CD14-positive monocyte (primary cell): ENCODE measurements around the gene C17orf67. TPM values are rescaled to one million over a fixed set of nuclear protein-coding genes. Genes with fewer than 3 reads are reported as not detected.

Experiments used
- DNase-seq, 3 donors: peaks; one replicate each; pipeline ENCODE4 v3.0.0-alpha.2; 2011 to 2022
- H2AFZ ChIP-seq: 2 replicates; pipeline ENCODE4 v1.6.0; 2012; ENCODE audit warnings: mild to moderate bottlenecking, low read depth, low read length, inconsistent platforms; ENCODE audit not compliant: insufficient read depth, poor library complexity, severe bottlenecking
- H3K27ac ChIP-seq, 2 donors: 1 replicate in 1 of 2; 2 replicates in 1 of 2; pipeline ENCODE4 v1.5.1; 2012 to 2013; ENCODE audit warnings: low read length in 2 of 2, control low read depth in 1 of 2, inconsistent platforms in 1 of 2, low read depth in 1 of 2, mild to moderate bottlenecking in 1 of 2
- H3K27me3 ChIP-seq, 2 donors: one replicate each; pipeline versions ENCODE4 v1.6.0 to v1.6.1; 2011 to 2013; ENCODE audit warnings: low read length in 2 of 2; ENCODE audit not compliant: control insufficient read depth in 2 of 2, insufficient read depth in 2 of 2
- H3K36me3 ChIP-seq, 2 donors: replicated peaks in 1 of 2; 1 replicate in 1 of 2; 2 replicates in 1 of 2; pipeline versions ENCODE4 v1.5.1 to v1.6.1; 2012 to 2013; ENCODE audit warnings: low read length in 2 of 2, control low read depth in 1 of 2, inconsistent platforms in 1 of 2, mild to moderate bottlenecking in 1 of 2; ENCODE audit not compliant: insufficient read depth in 2 of 2, control insufficient read depth in 1 of 2
- H3K4me1 ChIP-seq, 2 donors: 1 replicate in 1 of 2; 2 replicates in 1 of 2; pipeline versions ENCODE4 v1.5.1 to v1.6.1; 2012 to 2013; ENCODE audit warnings: low read length in 2 of 2, control low read depth in 1 of 2, inconsistent platforms in 1 of 2, mild to moderate bottlenecking in 1 of 2, moderate library complexity in 1 of 2; ENCODE audit not compliant: insufficient read depth in 2 of 2, control insufficient read depth in 1 of 2
- H3K4me2 ChIP-seq: replicated peaks from 2 replicates; pipeline ENCODE3; 2012; ENCODE audit warnings: low read length, moderate library complexity, mild to moderate bottlenecking; ENCODE audit not compliant: poor library complexity, severe bottlenecking; ENCODE audit errors: extremely low read depth
- H3K4me3 ChIP-seq, 3 experiments: fragments of 200-600 bp in 1 of 3; sonication (generic) in 1 of 3; replicated peaks in 1 of 3; 1 replicate in 2 of 3; 2 replicates in 1 of 3; pipeline ENCODE4 v1.5.1; 2011 to 2013; ENCODE audit warnings: low read length in 3 of 3, mild to moderate bottlenecking in 3 of 3, control low read depth in 2 of 3, low read depth in 2 of 3, inconsistent platforms in 1 of 3, moderate library complexity in 1 of 3
- H3K79me2 ChIP-seq: 2 replicates; pipeline ENCODE4 v1.6.0; 2012; ENCODE audit warnings: mild to moderate bottlenecking, control low read depth, inconsistent platforms, low read length, moderate library complexity; ENCODE audit not compliant: insufficient read depth
- H3K9ac ChIP-seq: 2 replicates; pipeline ENCODE4 v1.6.0; 2017; ENCODE audit warnings: low read length, mild to moderate bottlenecking; ENCODE audit not compliant: insufficient read depth, poor library complexity, severe bottlenecking
- H3K9me3 ChIP-seq, 2 donors: replicated peaks in 1 of 2; 1 replicate in 1 of 2; 2 replicates in 1 of 2; pipeline versions ENCODE4 v1.5.1 to v1.6.1; 2012 to 2013; ENCODE audit warnings: low read length in 2 of 2, control low read depth in 1 of 2; ENCODE audit not compliant: control insufficient read depth in 1 of 2, insufficient read depth in 1 of 2
- H4K20me1 ChIP-seq: 2 replicates; pipeline ENCODE4 v1.6.0; 2012; ENCODE audit warnings: mild to moderate bottlenecking, low read length, control low read depth, moderate library complexity; ENCODE audit not compliant: insufficient read depth
- H3K27ac Mint-ChIP-seq, 7 donors: one replicate each; pipeline ENCODE4 v1.8.0; 2020; ENCODE audit warnings: mild to moderate bottlenecking in 7 of 7, mixed read lengths in 7 of 7, moderate library complexity in 6 of 7, inconsistent platforms in 2 of 7
- H3K27me3 Mint-ChIP-seq, 3 donors: one replicate each; pipeline ENCODE4 v1.8.0; 2021 to 2022; ENCODE audit warnings: low read depth in 3 of 3, mild to moderate bottlenecking in 3 of 3, mixed read lengths in 3 of 3, moderate library complexity in 3 of 3, inconsistent platforms in 1 of 3
- H3K36me3 Mint-ChIP-seq, 2 donors: one replicate each; pipeline ENCODE4 v1.8.0; 2020; ENCODE audit warnings: mixed read lengths in 2 of 2, inconsistent platforms in 1 of 2, mild to moderate bottlenecking in 1 of 2
- H3K4me1 Mint-ChIP-seq: one replicate; pipeline ENCODE4 v1.8.0; 2020; ENCODE audit warnings: mild to moderate bottlenecking, mixed read lengths
- H3K4me3 Mint-ChIP-seq, 2 donors: one replicate each; pipeline ENCODE4 v1.8.0; 2020; ENCODE audit warnings: mild to moderate bottlenecking in 2 of 2, mixed read lengths in 2 of 2, moderate library complexity in 1 of 2
- H3K9me3 Mint-ChIP-seq, 7 donors: one replicate each; pipeline ENCODE4 v1.8.0; 2020 to 2022; ENCODE audit warnings: mixed read lengths in 7 of 7, mild to moderate bottlenecking in 6 of 7, moderate library complexity in 6 of 7, inconsistent platforms in 2 of 7
- WGBS: methylation state at CpG from one replicate; pipeline ENCODE4 v1.1.5; 2013; ENCODE audit warnings: missing lambda C conversion rate; ENCODE audit not compliant: insufficient coverage; 5-methylcytosine and 5-hydroxymethylcytosine counted together
- intact Hi-C, 2 donors: fragments of 100-400 bp; cut with micrococcal nuclease; formaldehyde crosslinking; loops; one replicate each; pipeline versions ENCODE4 v1.15.0 to v1.15.1; 2023
- polyA plus RNA-seq, 3 donors: library from polyadenylated mRNA; depleted of rRNA in 1 of 3; unstranded in 2 of 3; stranded (reverse) in 1 of 3; fragments of 300-500 nt in 2 of 3; fragments of >200 nt in 1 of 3; fragmentation: Illumina TruSeq in 2 of 3; gene quantifications; 1 replicate in 2 of 3; 2 replicates in 1 of 3; pipeline ENCODE4 v1.2.3, GENCODE V29; 2012 to 2021
- TF ChIP-seq, protein P1 (sequence below): fragments of 200-600 bp; IDR thresholded peaks from one replicate; pipeline ENCODE4 v1.8.0; 2022; ENCODE audit warnings: antibody characterized with exemption, mild to moderate bottlenecking

Gene C17orf67
- polyA plus RNA-seq, 3 donors = 0.56 to 0.57 (median 0.56) TPM

DNA sequence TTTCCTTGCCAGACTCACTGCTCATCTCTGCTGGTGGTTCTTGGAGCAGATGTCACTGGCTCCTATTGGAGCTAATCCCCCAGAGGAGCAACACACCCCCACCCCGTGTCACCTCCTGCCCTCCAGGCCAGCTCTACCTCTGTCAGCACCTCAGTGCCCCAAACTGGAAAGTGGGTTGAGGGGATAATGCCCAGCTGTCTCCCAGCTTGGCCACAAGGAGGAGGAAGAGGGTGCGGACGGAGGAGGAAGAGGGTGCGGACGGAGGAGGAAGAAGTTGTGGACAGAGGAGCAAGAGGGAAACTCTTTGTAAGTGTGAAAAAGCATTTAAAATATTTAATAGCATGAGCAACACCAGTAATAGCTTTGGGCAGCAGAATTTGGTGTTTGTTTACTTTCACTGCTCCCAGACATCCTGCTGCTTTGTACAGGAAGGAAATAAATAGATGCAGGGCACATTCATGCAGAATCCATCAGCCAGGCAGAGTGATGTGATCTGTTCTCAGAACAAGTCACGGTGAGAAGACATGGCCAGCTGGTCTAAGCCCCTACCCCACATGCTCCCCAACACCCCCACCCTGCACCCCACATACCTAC lies 82.5 kb downstream of the C17orf67 start:
- H3K79me2 ChIP-seq = no peaks in the 10 kb centered on the region
- H3K9me3 ChIP-seq = no peaks in the 10 kb centered on the region
- H3K27me3 Mint-ChIP-seq = peaks cover 3 to 6% (median 3%) of the 10 kb centered on the region in 3 donors
- H2AFZ ChIP-seq = no peak overlapping the region
- peaks cover 0 to 1% (median 0%) of the 10 kb centered on the region in 7 donors for H3K9me3 Mint-ChIP-seq
- H3K9ac ChIP-seq = no peak overlapping the region
- peak overlapping the region in 1 of 7 donors; percentile 42 for H3K27ac Mint-ChIP-seq
- H3K4me2 ChIP-seq = no peak overlapping the region
- no peak overlapping the region for H3K27ac ChIP-seq
- DNase-seq = peak in 1 of 3 donors; percentile 29
- peaks cover 5 to 20% of the 10 kb centered on the region in 2 donors for H3K4me1 ChIP-seq
- H3K4me1 Mint-ChIP-seq = peaks cover 30% of the 10 kb centered on the region
- H3K4me3 ChIP-seq = no peak overlapping the region
- no peaks in the 10 kb centered on the region for H3K36me3 Mint-ChIP-seq
- 6% methylated on average over 3 of the region's 6 CpGs for WGBS
- TF ChIP-seq, protein P1, sequence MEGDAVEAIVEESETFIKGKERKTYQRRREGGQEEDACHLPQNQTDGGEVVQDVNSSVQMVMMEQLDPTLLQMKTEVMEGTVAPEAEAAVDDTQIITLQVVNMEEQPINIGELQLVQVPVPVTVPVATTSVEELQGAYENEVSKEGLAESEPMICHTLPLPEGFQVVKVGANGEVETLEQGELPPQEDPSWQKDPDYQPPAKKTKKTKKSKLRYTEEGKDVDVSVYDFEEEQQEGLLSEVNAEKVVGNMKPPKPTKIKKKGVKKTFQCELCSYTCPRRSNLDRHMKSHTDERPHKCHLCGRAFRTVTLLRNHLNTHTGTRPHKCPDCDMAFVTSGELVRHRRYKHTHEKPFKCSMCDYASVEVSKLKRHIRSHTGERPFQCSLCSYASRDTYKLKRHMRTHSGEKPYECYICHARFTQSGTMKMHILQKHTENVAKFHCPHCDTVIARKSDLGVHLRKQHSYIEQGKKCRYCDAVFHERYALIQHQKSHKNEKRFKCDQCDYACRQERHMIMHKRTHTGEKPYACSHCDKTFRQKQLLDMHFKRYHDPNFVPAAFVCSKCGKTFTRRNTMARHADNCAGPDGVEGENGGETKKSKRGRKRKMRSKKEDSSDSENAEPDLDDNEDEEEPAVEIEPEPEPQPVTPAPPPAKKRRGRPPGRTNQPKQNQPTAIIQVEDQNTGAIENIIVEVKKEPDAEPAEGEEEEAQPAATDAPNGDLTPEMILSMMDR = peak; percentile 25
- H3K36me3 ChIP-seq = no peaks in the 10 kb centered on the region
- intact Hi-C loops = no loop called here
- H3K4me3 Mint-ChIP-seq = no peak overlapping the region
- no peaks in the 10 kb centered on the region for H4K20me1 ChIP-seq
- no peaks in the 10 kb centered on the region for H3K27me3 ChIP-seq

DNA sequence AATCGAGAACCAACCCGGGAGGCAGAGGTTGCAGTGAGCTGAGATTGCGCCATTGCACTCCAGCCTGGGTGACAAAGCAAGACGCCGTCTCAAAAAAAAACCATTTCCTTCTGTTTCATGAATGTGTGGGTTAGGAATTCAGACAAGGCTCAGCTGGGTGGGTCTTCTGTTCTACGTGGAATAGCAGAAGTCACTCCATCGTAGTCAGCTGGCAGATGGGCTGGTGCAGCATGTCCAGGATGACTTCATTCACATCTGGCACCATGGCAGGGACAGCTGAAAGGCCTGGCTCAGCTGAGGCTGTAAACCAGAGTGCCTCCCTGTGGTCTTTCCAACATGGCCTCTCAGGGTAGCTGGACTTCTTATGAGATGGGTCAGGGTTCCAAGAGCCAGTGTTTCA lies 89.0 kb downstream of the C17orf67 start:
- Histone ChIP-seq H4K20me1 (no peaks in the 10 kb centered on the region), H3K27ac (no peak overlapping the region), H3K9ac (no peak overlapping the region), H3K27me3 (no peaks in the 10 kb centered on the region), H3K4me3 (no peak overlapping the region), H2AFZ (no peak overlapping the region), H3K4me2 (no peak overlapping the region), H3K4me1 (no peaks in the 10 kb centered on the region), H3K36me3 (no peaks in the 10 kb centered on the region), H3K9me3 (peaks cover 24% of the 10 kb centered on the region in 2 donors), H3K79me2 (no peaks in the 10 kb centered on the region)
- H3K9me3 Mint-ChIP-seq = peaks cover 17 to 38% (median 36%) of the 10 kb centered on the region in 7 donors
- WGBS = 45% methylated on average over 5 of the region's 7 CpGs
- H3K27me3 Mint-ChIP-seq = peaks cover 2 to 5% (median 3%) of the 10 kb centered on the region in 3 donors
- intact Hi-C loops = no loop called here
- TF ChIP-seq, protein P1 = no peak
- H3K4me3 Mint-ChIP-seq = no peak overlapping the region
- H3K36me3 Mint-ChIP-seq = no peaks in the 10 kb centered on the region
- peak overlapping the region in 1 of 7 donors; percentile 33 for H3K27ac Mint-ChIP-seq
- no peaks in the 10 kb centered on the region for H3K4me1 Mint-ChIP-seq
- no peak for DNase-seq
